IMR-90 (cell line): ENCODE data around the gene CGNL1. TPM values are rescaled to one million over a fixed set of nuclear protein-coding genes. Genes with fewer than 3 reads are reported as not detected.

Source experiments
- ATAC-seq: fragments of 200-7000 bp; cut with Tn5 transposase; 2 replicates; pipeline ENCODE4 v1.9.1; 2020; ENCODE audit warnings: low read depth, mild to moderate bottlenecking, moderate library complexity
- BruUV-seq: library from RNA; stranded (reverse); fragments of 400-500 nt; replicated peaks from 2 replicates; lab custom pipeline; 2021; lab: Mats Ljungman, UMichigan
- CTCF ChIA-PET: fragments of 300-600 bp; formaldehyde crosslinking; extraction: SDS; loops from one replicate; lab custom pipeline; 2021; ENCODE audit warnings: antibody characterized with exemption; lab: Yijun Ruan, JAX
- POLR2A ChIA-PET: fragments of 300-600 bp; sonication (Branson Sonifier 250); formaldehyde crosslinking; loops from one replicate; lab custom pipeline; 2022; ENCODE audit warnings: antibody characterized with exemption; ENCODE audit not compliant: unreplicated experiment; lab: Charles Lee
- DNase-seq: peaks from one replicate; pipeline ENCODE4 v3.0.0; 2013
- H2AFZ ChIP-seq: replicated peaks from 2 replicates; pipeline ENCODE3; 2013; ENCODE audit warnings: low read length, mild to moderate bottlenecking; ENCODE audit not compliant: poor library complexity
- H2AK5ac ChIP-seq: 2 replicates; pipeline ENCODE4 v1.6.1; 2013; ENCODE audit warnings: low read depth, low read length, inconsistent platforms
- H2AK9ac ChIP-seq: replicated peaks from 2 replicates; pipeline ENCODE3; 2013; ENCODE audit warnings: mild to moderate bottlenecking, low read depth, low read length, moderate library complexity; ENCODE audit not compliant: poor library complexity
- H2BK120ac ChIP-seq: 2 replicates; pipeline ENCODE4 v1.6.1; 2013; ENCODE audit warnings: low read depth, low read length, inconsistent platforms
- H2BK15ac ChIP-seq: 3 replicates; pipeline ENCODE4 v1.6.1; 2013; ENCODE audit warnings: low read depth, low read length, inconsistent platforms
- H2BK20ac ChIP-seq: 2 replicates; pipeline ENCODE4 v1.6.1; 2013; ENCODE audit warnings: low read depth, mild to moderate bottlenecking, inconsistent platforms, low read length, moderate library complexity
- H2BK5ac ChIP-seq: 2 replicates; pipeline ENCODE4 v1.6.1; 2013; ENCODE audit warnings: mild to moderate bottlenecking, low read depth, low read length, inconsistent platforms; ENCODE audit not compliant: poor library complexity, severe bottlenecking
- H3K14ac ChIP-seq: replicated peaks from 2 replicates; pipeline ENCODE4 v1.6.1; 2013; ENCODE audit warnings: low read depth, low read length, inconsistent platforms
- H3K18ac ChIP-seq: 2 replicates; pipeline ENCODE4 v1.6.1; 2013; ENCODE audit warnings: low read depth, low read length, control low read depth
- H3K23ac ChIP-seq: 2 replicates; pipeline ENCODE4 v1.6.1; 2013; ENCODE audit warnings: low read depth, low read length, inconsistent platforms
- H3K27ac ChIP-seq: 2 replicates; pipeline ENCODE4 v1.5.1; 2013; ENCODE audit warnings: mild to moderate bottlenecking, control low read depth, low read length; ENCODE audit not compliant: insufficient read depth
- H3K27me3 ChIP-seq: 2 replicates; pipeline ENCODE4 v1.6.1; 2013; ENCODE audit warnings: low read length; ENCODE audit not compliant: control insufficient read depth, insufficient read depth
- H3K36me3 ChIP-seq: 2 replicates; pipeline ENCODE4 v1.6.1; 2013; ENCODE audit warnings: low read length, mixed read lengths; ENCODE audit not compliant: control insufficient read depth, insufficient read depth
- H3K4ac ChIP-seq: 2 replicates; pipeline ENCODE4 v1.6.1; 2013; ENCODE audit warnings: low read depth, low read length, inconsistent platforms
- H3K4me1 ChIP-seq: 2 replicates; pipeline ENCODE4 v1.6.1; 2013; ENCODE audit warnings: low read length, mixed read lengths; ENCODE audit not compliant: control insufficient read depth, insufficient read depth
- H3K4me2 ChIP-seq: 2 replicates; pipeline ENCODE4 v1.6.1; 2013; ENCODE audit warnings: low read depth, mild to moderate bottlenecking, control low read depth, low read length, moderate library complexity
- H3K4me3 ChIP-seq: 2 replicates; pipeline ENCODE4 v1.5.1; 2013; ENCODE audit warnings: low read depth, mild to moderate bottlenecking, control low read depth, low read length, moderate library complexity; ENCODE audit not compliant: insufficient read depth
- H3K56ac ChIP-seq: 2 replicates; pipeline ENCODE4 v1.6.1; 2013; ENCODE audit warnings: low read length, inconsistent platforms; ENCODE audit not compliant: insufficient read depth; ENCODE audit errors: extremely low read depth
- H3K79me1 ChIP-seq, 2 experiments: 2 replicates each; pipeline ENCODE4 v1.6.1; 2013; ENCODE audit warnings: low read length in 2 of 2, inconsistent platforms in 1 of 2, low read depth in 1 of 2
- H3K9ac ChIP-seq: 2 replicates; pipeline ENCODE4 v1.6.1; 2013; ENCODE audit warnings: low read depth, low read length, control low read depth
- H3K9me1 ChIP-seq: 2 replicates; pipeline ENCODE4 v1.6.1; 2013; ENCODE audit warnings: low read length, inconsistent platforms; ENCODE audit not compliant: insufficient read depth
- H3K9me3 ChIP-seq: 2 replicates; pipeline ENCODE4 v1.6.1; 2013; ENCODE audit warnings: low read length; ENCODE audit not compliant: control insufficient read depth, insufficient read depth
- H4K20me1 ChIP-seq: 2 replicates; pipeline ENCODE4 v1.6.1; 2013; ENCODE audit warnings: low read length, inconsistent platforms; ENCODE audit not compliant: insufficient read depth
- H4K5ac ChIP-seq: 2 replicates; pipeline ENCODE4 v1.6.1; 2013; ENCODE audit warnings: mild to moderate bottlenecking, low read depth, low read length, control low read depth
- H4K8ac ChIP-seq, 2 experiments: 2 replicates each; pipeline ENCODE4 v1.6.1; 2013; ENCODE audit warnings: low read depth in 2 of 2, low read length in 2 of 2, control low read depth in 1 of 2, inconsistent platforms in 1 of 2
- H4K91ac ChIP-seq: 2 replicates; pipeline ENCODE4 v1.6.1; 2013; ENCODE audit warnings: low read depth, low read length, inconsistent platforms; ENCODE audit not compliant: insufficient read depth
- BHLHE40 ChIP-seq: fragments of 150-350 bp; IDR thresholded peaks from 2 replicates; pipeline ENCODE4 v1.6.1; 2016; ENCODE audit warnings: mild to moderate bottlenecking, low read depth, low read length
- CTCF ChIP-seq: conservative IDR thresholded peaks from 2 replicates; pipeline ENCODE4 v1.5.1; 2012; ENCODE audit warnings: mild to moderate bottlenecking, low read depth, low read length, improper control_type of control experiment
- ELK1 ChIP-seq: fragments of 150-350 bp; IDR thresholded peaks from 2 replicates; pipeline ENCODE4 v1.6.1; 2016; ENCODE audit warnings: low read depth, mild to moderate bottlenecking, low read length, moderate library complexity, borderline replicate concordance
- FOS ChIP-seq: fragments of 150-350 bp; IDR thresholded peaks from 2 replicates; pipeline ENCODE4 v1.6.1; 2016; ENCODE audit warnings: low read depth, low read length
- MAFK ChIP-seq: IDR thresholded peaks from 2 replicates; pipeline ENCODE4 v1.6.1; 2012; ENCODE audit warnings: low read depth, low read length, improper control_type of control experiment
- RAD21 ChIP-seq: IDR thresholded peaks from 2 replicates; pipeline ENCODE4 v1.6.1; 2012; ENCODE audit warnings: low read length, improper control_type of control experiment
- RFX5 ChIP-seq: IDR thresholded peaks from 2 replicates; pipeline ENCODE4 v1.8.0; 2012; ENCODE audit warnings: low read depth, mild to moderate bottlenecking, low read length, moderate library complexity
- SMC3 ChIP-seq: fragments of 150-350 bp; IDR thresholded peaks from 2 replicates; pipeline ENCODE4 v1.6.1; 2016; ENCODE audit warnings: low read depth, mild to moderate bottlenecking, antibody characterized with exemption, low read length, moderate library complexity
- USF2 ChIP-seq: fragments of 150-350 bp; IDR thresholded peaks from 2 replicates; pipeline ENCODE4 v1.6.1; 2017; ENCODE audit warnings: mild to moderate bottlenecking, antibody characterized with exemption, low read length, low read depth
- WGBS, 2 experiments: methylation state at CpG; one replicate each; pipeline versions ENCODE4 v1.1.5 to v1.1.7; 2013; ENCODE audit warnings: missing lambda C conversion rate in 2 of 2; ENCODE audit not compliant: insufficient read length in 1 of 2; ENCODE audit errors: extremely low coverage in 2 of 2; 5-methylcytosine and 5-hydroxymethylcytosine counted together
- dilution Hi-C: fragments of 300-500 bp; cut with HindIII; formaldehyde crosslinking; loops from one replicate; pipeline ENCODE4 v1.14.3; 2018; ENCODE audit warnings: low sequenced_read_pairs; ENCODE audit not compliant: unreplicated experiment
- in situ Hi-C: fragments of 300-500 bp; cut with MboI; formaldehyde crosslinking; loops from 3 replicates; pipeline ENCODE4 v1.14.3; 2019; ENCODE audit warnings: low sequenced_read_pairs, inconsistent platforms, mixed read lengths
- intact Hi-C: fragments of 100-400 bp; cut with micrococcal nuclease; formaldehyde crosslinking; loops from 2 replicates; pipeline ENCODE4 v1.10.0; 2022
- polyA plus RNA-seq, 3 experiments: library from polyadenylated mRNA; depleted of rRNA; stranded (reverse); fragments of >200 nt; gene quantifications; 2 replicates each; pipeline ENCODE4 v1.2.3, GENCODE V29; 2012; ENCODE audit warnings: low replicate concordance in 1 of 3
- total RNA-seq: library from RNA; depleted of rRNA; stranded (reverse); fragments of >200 nt; gene quantifications from 2 replicates; pipeline ENCODE4 v1.2.3, GENCODE V29; 2012

Gene CGNL1
- total and polyA plus RNA-seq, 2 of the 4 experiments (the other 2 are of a cell fraction): 0.07 to 0.18 TPM

- H4K5ac ChIP-seq: no peak overlapping the region
- in situ Hi-C loops: no loop called here
- TF ChIP-seq RAD21: no peak
- TF ChIP-seq CTCF: no peak
- TF ChIP-seq ELK1: no peak
- TF ChIP-seq RFX5: no peak
- no peak for TF ChIP-seq FOS
- TF ChIP-seq SMC3: no peak
- no peak for TF ChIP-seq MAFK
- peak; percentile 75; the same call in 1 of the 2 replicates for TF ChIP-seq BHLHE40
- no peak for TF ChIP-seq USF2
- intact Hi-C loops: no loop called here
- no peak overlapping the region for H2BK120ac ChIP-seq
- ATAC-seq (no peak), DNase-seq (peak; percentile 30)
- H3K27me3 ChIP-seq: no peaks in the 10 kb centered on the region
- H2BK15ac ChIP-seq: no peak overlapping the region
- no peak overlapping the region for H3K23ac ChIP-seq
- ChIA-PET CTCF (no interaction called here), POLR2A (no interaction called here)
- H2AK5ac ChIP-seq: no peak overlapping the region
- H3K14ac ChIP-seq: no peak overlapping the region
- no peaks in the 10 kb centered on the region for H4K20me1 ChIP-seq
- H3K9me3 ChIP-seq: no peaks in the 10 kb centered on the region
- no peak overlapping the region for H3K27ac ChIP-seq
- no peak overlapping the region for H3K18ac ChIP-seq
- H2BK20ac ChIP-seq: no peak overlapping the region
- no peak overlapping the region for H2AK9ac ChIP-seq
- H3K4ac ChIP-seq: no peak overlapping the region
- H3K4me3 ChIP-seq: no peak overlapping the region
- no peak overlapping the region for H2AFZ ChIP-seq
- dilution Hi-C loops: loop anchor here (25.0 kb wide), 1 partner anchor 204 kb away; no protein-coding TSS in a partner anchor
- H3K4me2 ChIP-seq: no peak overlapping the region
- H3K79me1 ChIP-seq: no peaks in the 10 kb centered on the region
- peaks cover 4% of the 10 kb centered on the region for H3K4me1 ChIP-seq
- WGBS, 2 experiments: no CpG with 5 or more reads among the region's 4 CpGs
- H3K56ac ChIP-seq: no peak overlapping the region
- H4K91ac ChIP-seq: no peak overlapping the region
- no peak overlapping the region for H2BK5ac ChIP-seq
- H3K9ac ChIP-seq: no peak overlapping the region
- H4K8ac ChIP-seq: no peak overlapping the region
- peaks cover 7% of the 10 kb centered on the region for H3K9me1 ChIP-seq
- no TSS peak for BruUV-seq
- no peaks in the 10 kb centered on the region for H3K36me3 ChIP-seq
Measured at GRCh38 chr15:57333487-57333886, 42.8 kb upstream of the CGNL1 start.
